ENCODE measurements around the gene AVPI1.

AVPI1 gene

GRCh38 chr10:97687785-97688781 lies 1.0 kb upstream of the AVPI1 start (continued):
- TF ChIP-seq ZNF280C (tag by site-specific recombination; IDR thresholded peaks at IDR 0.05): no peak
- no peak for TF ChIP-seq ZNF112 (tag by site-specific recombination; IDR thresholded peaks at IDR 0.05)
- no peak for TF ChIP-seq PATZ1 (tag by site-specific recombination; IDR thresholded peaks at IDR 0.05)
- no peak for TF ChIP-seq ATF2 (tag by site-specific recombination; IDR thresholded peaks at IDR 0.05; ENCODE audit: low read depth)
- TF ChIP-seq ZNF16 (tag by site-specific recombination; IDR thresholded peaks at IDR 0.05; ENCODE audit: low read depth): no peak
- no peak for TF ChIP-seq ZNF843 (tag by site-specific recombination; IDR thresholded peaks at IDR 0.05)
- TF ChIP-seq ZNF548 (tag by site-specific recombination; IDR thresholded peaks at IDR 0.05): no peak
- no peak for TF ChIP-seq ZNF561 (tag by site-specific recombination; IDR thresholded peaks at IDR 0.05; ENCODE audit: borderline replicate concordance)

DNA sequence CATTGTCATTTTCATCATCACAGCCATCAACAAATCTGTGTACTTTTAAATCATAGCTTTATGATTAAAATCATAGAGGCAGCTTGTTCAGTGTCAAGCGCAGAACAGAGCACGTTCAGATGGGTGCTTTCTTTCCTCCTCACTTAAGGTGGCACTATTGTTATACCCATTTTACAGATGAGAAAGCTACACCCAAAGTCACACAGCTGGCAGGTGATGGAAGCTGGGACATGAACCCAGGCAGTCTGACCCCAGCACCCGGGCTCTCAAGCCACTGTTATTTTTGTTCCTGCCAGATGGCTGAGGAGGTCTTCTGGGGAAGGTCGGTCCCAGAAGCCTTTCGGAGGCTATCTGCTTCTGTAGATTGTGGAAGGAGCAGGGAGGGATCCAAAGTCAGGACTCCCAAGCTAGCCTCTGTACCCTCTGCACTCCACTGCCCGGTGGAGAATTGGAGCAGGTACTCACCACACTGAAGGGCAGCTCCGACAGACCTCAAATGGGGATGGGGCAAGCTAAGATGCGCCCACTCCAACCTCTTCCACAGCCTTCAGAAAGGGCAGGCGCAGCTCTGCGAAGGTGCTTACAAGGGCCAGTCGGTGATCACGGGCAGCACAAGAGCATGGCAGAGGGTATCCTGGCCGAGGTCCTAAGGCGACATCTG lies 610 bp downstream of the AVPI1 start:
- no peaks in the 10 kb centered on the region for H3K36me3 ChIP-seq (ENCODE audit: control insufficient read depth in 2 of 2, insufficient read depth in 1 of 2, low read length in 2 of 2)
- POLR2A ChIA-PET: interaction anchor here (0.6 to 3.4 kb wide), 19 partner anchors 8 to 344 kb away, joined by 3 to 36 read pairs (median 7); partner anchors contain the start of genes CRTAC1, MARVELD1, PI4K2A and ZFYVE27
- H3K9me3 ChIP-seq (ENCODE audit: control insufficient read depth, insufficient read depth, low read depth, low read length): no peaks in the 10 kb centered on the region
- CTCF ChIA-PET: interaction anchor here (0.5 to 5.6 kb wide), 18 partner anchors 10 to 804 kb away, joined by 3 to 52 read pairs (median 4); partner anchors contain the start of gene MARVELD1
- peak overlapping the region; percentile 63; the same call in 1 of the 2 replicates for H3K27ac ChIP-seq (ENCODE audit: extremely low read depth, low read depth, low read length)
- H3K4me1 ChIP-seq (ENCODE audit: control insufficient read depth, insufficient read depth, low read length): peaks cover 10% of the 10 kb centered on the region; the same call in 1 of the 2 replicates
- peak overlapping the region; percentile 71 for H3K4me3 ChIP-seq (ENCODE audit: low read depth, low read length)
- TF ChIP-seq ZNF433 (tag by site-specific recombination; IDR thresholded peaks at IDR 0.05; ENCODE audit: low read depth): no peak
- TF ChIP-seq, protein P1, sequence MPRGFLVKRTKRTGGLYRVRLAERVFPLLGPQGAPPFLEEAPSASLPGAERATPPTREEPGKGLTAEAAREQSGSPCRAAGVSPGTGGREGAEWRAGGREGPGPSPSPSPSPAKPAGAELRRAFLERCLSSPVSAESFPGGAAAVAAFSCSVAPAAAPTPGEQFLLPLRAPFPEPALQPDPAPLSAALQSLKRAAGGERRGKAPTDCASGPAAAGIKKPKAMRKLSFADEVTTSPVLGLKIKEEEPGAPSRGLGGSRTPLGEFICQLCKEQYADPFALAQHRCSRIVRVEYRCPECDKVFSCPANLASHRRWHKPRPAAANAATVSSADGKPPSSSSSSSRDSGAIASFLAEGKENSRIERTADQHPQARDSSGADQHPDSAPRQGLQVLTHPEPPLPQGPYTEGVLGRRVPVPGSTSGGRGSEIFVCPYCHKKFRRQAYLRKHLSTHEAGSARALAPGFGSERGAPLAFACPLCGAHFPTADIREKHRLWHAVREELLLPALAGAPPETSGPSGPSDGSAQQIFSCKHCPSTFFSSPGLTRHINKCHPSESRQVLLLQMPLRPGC (tag by site-specific recombination; IDR thresholded peaks at IDR 0.05): no peak
- no peak for TF ChIP-seq HOXC10 (CRISPR knock-in tag; IDR thresholded peaks at IDR 0.05)
- no peak for TF ChIP-seq ZNF423 (tag by site-specific recombination; IDR thresholded peaks at IDR 0.05)
- no peak for TF ChIP-seq TSHZ1 (tag by site-specific recombination; IDR thresholded peaks at IDR 0.05; ENCODE audit: borderline replicate concordance)
- 0 out of 2 replicates have a peak, but pooled peaks have one; percentile 30 for TF ChIP-seq ZNF24 (tag by site-specific recombination; IDR thresholded peaks at IDR 0.05)
- no peak for TF ChIP-seq MZF1 (tag by site-specific recombination; IDR thresholded peaks at IDR 0.05; ENCODE audit: borderline replicate concordance)
- TF ChIP-seq ZNF350 (tag by site-specific recombination; IDR thresholded peaks at IDR 0.05): no peak
- no peak for TF ChIP-seq ZBTB48 (tag by site-specific recombination; IDR thresholded peaks at IDR 0.05)
- TF ChIP-seq ZNF670 (tag by site-specific recombination; IDR thresholded peaks at IDR 0.05; ENCODE audit: low read depth): no peak
- TF ChIP-seq ZNF776 (tag by site-specific recombination; IDR thresholded peaks at IDR 0.05; ENCODE audit: borderline replicate concordance): no peak
- TF ChIP-seq ZNF704 (tag by site-specific recombination; IDR thresholded peaks at IDR 0.05): no peak
- TF ChIP-seq ZNF621 (tag by site-specific recombination; IDR thresholded peaks at IDR 0.05): no peak

All from HEK293 (cell line).